Endothelial cell of umbilical vein (primary cell): ENCODE measurements around the gene GTSF1L. TPM values are rescaled to one million over a fixed set of nuclear protein-coding genes. Genes with fewer than 3 reads are reported as not detected.

Experiments used
- BruUV-seq: library from RNA; stranded (reverse); fragments of 400-500 nt; replicated peaks from 2 replicates; lab custom pipeline; 2021; lab: Mats Ljungman, UMichigan
- CTCF ChIA-PET: fragments of 300-600, 350-600 bp; sonication (Branson Sonifier 250); formaldehyde crosslinking; loops from one replicate; lab custom pipeline; 2021; ENCODE audit warnings: antibody characterized with exemption, inconsistent platforms; lab: Charles Lee
- POLR2A ChIA-PET: fragments of 300-600, 350-600 bp; sonication (Branson Sonifier 250); formaldehyde crosslinking; loops from one replicate; lab custom pipeline; 2021; ENCODE audit warnings: antibody characterized with exemption, inconsistent platforms; lab: Charles Lee
- DNase-seq: peaks from one replicate; pipeline ENCODE4 v3.0.0-alpha.2; 2011; ENCODE audit warnings: low read depth, low spot score
- FAIRE-seq: peaks from 2 replicates; lab custom pipeline; 2011; peaks lifted over from hg19 to GRCh38; lab: Jason Lieb, UNC
- H2AFZ ChIP-seq: 2 replicates; pipeline ENCODE4 v1.6.0; 2012; ENCODE audit warnings: low read depth, low read length, control low read depth, inconsistent platforms
- H3K27ac ChIP-seq: 2 replicates; pipeline ENCODE4 v1.5.1; 2011; ENCODE audit warnings: low read depth, mild to moderate bottlenecking, control low read depth, low read length, moderate library complexity; ENCODE audit not compliant: insufficient read depth
- H3K27me3 ChIP-seq, 2 experiments: 2 replicates each; pipeline versions ENCODE4 v1.6.0 to v1.6.1; 2011; ENCODE audit warnings: low read length in 2 of 2, mixed read lengths in 1 of 2; ENCODE audit not compliant: control insufficient read depth in 2 of 2, insufficient read depth in 2 of 2
- H3K36me3 ChIP-seq, 2 experiments: 2 replicates in 1 of 2; 3 replicates in 1 of 2; pipeline ENCODE4 v1.5.1; 2011; ENCODE audit warnings: low read length in 2 of 2, mild to moderate bottlenecking in 1 of 2, moderate library complexity in 1 of 2; ENCODE audit not compliant: control insufficient read depth in 2 of 2, insufficient read depth in 2 of 2; ENCODE audit errors: extremely low read depth in 1 of 2
- H3K4me1 ChIP-seq: 3 replicates; pipeline ENCODE4 v1.5.1; 2011; ENCODE audit warnings: mild to moderate bottlenecking, low read length; ENCODE audit not compliant: control insufficient read depth, insufficient read depth; ENCODE audit errors: extremely low read depth
- H3K4me2 ChIP-seq: 2 replicates; pipeline ENCODE4 v1.6.1; 2011; ENCODE audit warnings: low read length, control low read depth, mixed read lengths; ENCODE audit not compliant: insufficient read depth
- H3K4me3 ChIP-seq, 3 experiments: fragments of 200-600 bp in 1 of 3; sonication (generic), shearing (Covaris generic) in 1 of 3; replicated peaks in 1 of 3; 2 replicates each; pipeline ENCODE4 v1.5.1; 2011 to 2016; ENCODE audit warnings: control low read depth in 3 of 3, low read length in 3 of 3, mild to moderate bottlenecking in 2 of 3, inconsistent platforms in 1 of 3, low read depth in 1 of 3, moderate library complexity in 1 of 3; ENCODE audit not compliant: insufficient read depth in 1 of 3
- H3K79me2 ChIP-seq: 2 replicates; pipeline ENCODE4 v1.6.0; 2012; ENCODE audit warnings: low read length, inconsistent platforms; ENCODE audit not compliant: control insufficient read depth, insufficient read depth
- H3K9ac ChIP-seq: replicated peaks from 2 replicates; pipeline ENCODE3; 2011; ENCODE audit warnings: low read length, control low read depth; ENCODE audit not compliant: insufficient read depth; ENCODE audit errors: extremely low read depth
- H3K9me1 ChIP-seq: replicated peaks from 3 replicates; pipeline ENCODE4 v1.6.0; 2011; ENCODE audit warnings: mild to moderate bottlenecking, low read length; ENCODE audit not compliant: control insufficient read depth, insufficient read depth; ENCODE audit errors: extremely low read depth
- H3K9me3 ChIP-seq: replicated peaks from 2 replicates; pipeline ENCODE4 v1.5.1; 2012; ENCODE audit warnings: low read length, inconsistent platforms; ENCODE audit not compliant: control insufficient read depth, insufficient read depth
- H4K20me1 ChIP-seq: replicated peaks from 2 replicates; pipeline ENCODE3; 2011; ENCODE audit warnings: mild to moderate bottlenecking, low read length; ENCODE audit not compliant: control insufficient read depth, insufficient read depth; ENCODE audit errors: extremely low read depth
- EZH2 ChIP-seq: IDR thresholded peaks from 2 replicates; pipeline ENCODE4 v1.6.1; 2012; ENCODE audit warnings: borderline replicate concordance, low read depth, mild to moderate bottlenecking, moderate library complexity, low read length, inconsistent platforms; ENCODE audit not compliant: severe bottlenecking
- FOS ChIP-seq: IDR thresholded peaks from 2 replicates; pipeline ENCODE4 v1.6.1; 2011; ENCODE audit warnings: mild to moderate bottlenecking, low read length, moderate library complexity, borderline replicate concordance; ENCODE audit not compliant: insufficient read depth
- GATA2 ChIP-seq: IDR thresholded peaks from 2 replicates; pipeline ENCODE4 v1.7.0; 2011; ENCODE audit warnings: low read depth, mild to moderate bottlenecking, moderate library complexity, mixed read lengths, low read length; ENCODE audit not compliant: insufficient read length, insufficient read depth
- JUN ChIP-seq: IDR thresholded peaks from 2 replicates; pipeline ENCODE4 v1.6.1; 2011; ENCODE audit warnings: borderline replicate concordance, low read depth; ENCODE audit not compliant: insufficient read length, insufficient read depth
- MYC ChIP-seq: IDR thresholded peaks from one replicate; pipeline ENCODE4 v1.6.1; 2011; ENCODE audit warnings: mild to moderate bottlenecking, low read depth, low read length
- POLR2A ChIP-seq: IDR thresholded peaks from 2 replicates; pipeline ENCODE4 v1.6.1; 2012; ENCODE audit warnings: low read depth, mild to moderate bottlenecking, control low read depth, low read length
- POLR2AphosphoS5 ChIP-seq: IDR thresholded peaks from 2 replicates; pipeline ENCODE4 v1.6.1; 2012; ENCODE audit warnings: low read depth, mild to moderate bottlenecking, control low read depth, low read length, moderate library complexity; ENCODE audit not compliant: insufficient read depth
- dilution Hi-C: fragments of 300-500 bp; cut with MboI; formaldehyde crosslinking; loops from one replicate; pipeline ENCODE4 v1.15.0; 2019; ENCODE audit warnings: low sequenced_read_pairs; ENCODE audit not compliant: extremely low pct_ligation_motif_present
- intact Hi-C: fragments of 100-400 bp; cut with micrococcal nuclease; formaldehyde crosslinking; loops from one replicate; pipeline ENCODE4 v1.10.0; 2022
- polyA plus RNA-seq, 4 experiments: library from polyadenylated mRNA; depleted of rRNA in 3 of 4; stranded (reverse) in 3 of 4; unstranded in 1 of 4; fragments of >200 nt; gene quantifications; 2 replicates each; pipeline versions ENCODE4 v1.2.1 to v1.2.3, GENCODE V29; 2011 to 2012; ENCODE audit warnings: missing spikeins in 1 of 4
- total RNA-seq: library from RNA; stranded (reverse); gene quantifications from 2 replicates; pipeline ENCODE4 v1.2.3, GENCODE V29; 2021
- TF ChIP-seq, protein P1 (sequence below): IDR thresholded peaks from 2 replicates; pipeline ENCODE4 v1.6.1; 2011; ENCODE audit not compliant: insufficient read depth, insufficient read length
- TF ChIP-seq, protein P2 (sequence below), 2 donors: IDR thresholded peaks; 1 replicate in 1 of 2; 2 replicates in 1 of 2; pipeline ENCODE4 v1.5.1; 2011; ENCODE audit warnings: low read length in 2 of 2, mild to moderate bottlenecking in 2 of 2, moderate library complexity in 2 of 2, control low read depth in 1 of 2, inconsistent platforms in 1 of 2, low read depth in 1 of 2; ENCODE audit not compliant: insufficient read depth in 1 of 2; ENCODE audit errors: extremely low read depth in 1 of 2

The GTSF1L gene
- total and polyA plus RNA-seq, 2 donors (not counting 3 experiments of a cell fraction or from before 2014, with no cell fraction given), result not detected

DNA sequence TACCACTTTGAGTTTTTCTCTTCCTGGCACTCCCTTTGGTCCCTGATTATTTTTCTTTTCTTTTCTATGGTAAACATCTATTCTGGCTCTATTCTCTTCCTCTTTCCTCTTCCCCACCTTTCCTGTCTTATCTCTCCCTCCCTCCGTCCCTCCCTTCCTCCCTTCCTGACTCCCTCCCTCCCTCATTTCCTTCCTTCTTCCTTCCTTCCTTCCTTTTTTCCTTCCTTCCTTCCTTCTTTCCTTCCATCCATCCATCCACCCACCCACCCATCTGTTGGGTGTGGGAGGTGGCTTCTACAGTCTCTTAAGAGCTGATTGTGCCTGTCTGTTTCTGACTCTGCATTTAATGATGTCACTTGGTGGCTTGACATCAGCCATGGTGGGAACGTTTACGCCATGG lies 43.5 kb upstream of the GTSF1L start:
- Histone ChIP-seq H4K20me1 (no peaks in the 10 kb centered on the region), H3K4me2 (no peak overlapping the region), H3K79me2 (no peaks in the 10 kb centered on the region), H3K27me3 (peaks cover 5 to 16% of the 10 kb centered on the region in 2 experiments), H3K4me1 (no peaks in the 10 kb centered on the region), H3K9ac (no peak overlapping the region), H3K27ac (no peak overlapping the region), H3K36me3 (no peaks in the 10 kb centered on the region), H3K4me3 (no peak overlapping the region), H3K9me3 (no peaks in the 10 kb centered on the region), H2AFZ (no peak overlapping the region), H3K9me1 (no peaks in the 10 kb centered on the region)
- no peak for TF ChIP-seq POLR2AphosphoS5
- TF ChIP-seq GATA2, result no peak
- TF ChIP-seq EZH2, result no peak
- no peak for TF ChIP-seq FOS
- TF ChIP-seq, protein P1, sequence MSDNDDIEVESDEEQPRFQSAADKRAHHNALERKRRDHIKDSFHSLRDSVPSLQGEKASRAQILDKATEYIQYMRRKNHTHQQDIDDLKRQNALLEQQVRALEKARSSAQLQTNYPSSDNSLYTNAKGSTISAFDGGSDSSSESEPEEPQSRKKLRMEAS, result no peak
- TF ChIP-seq, protein P2, sequence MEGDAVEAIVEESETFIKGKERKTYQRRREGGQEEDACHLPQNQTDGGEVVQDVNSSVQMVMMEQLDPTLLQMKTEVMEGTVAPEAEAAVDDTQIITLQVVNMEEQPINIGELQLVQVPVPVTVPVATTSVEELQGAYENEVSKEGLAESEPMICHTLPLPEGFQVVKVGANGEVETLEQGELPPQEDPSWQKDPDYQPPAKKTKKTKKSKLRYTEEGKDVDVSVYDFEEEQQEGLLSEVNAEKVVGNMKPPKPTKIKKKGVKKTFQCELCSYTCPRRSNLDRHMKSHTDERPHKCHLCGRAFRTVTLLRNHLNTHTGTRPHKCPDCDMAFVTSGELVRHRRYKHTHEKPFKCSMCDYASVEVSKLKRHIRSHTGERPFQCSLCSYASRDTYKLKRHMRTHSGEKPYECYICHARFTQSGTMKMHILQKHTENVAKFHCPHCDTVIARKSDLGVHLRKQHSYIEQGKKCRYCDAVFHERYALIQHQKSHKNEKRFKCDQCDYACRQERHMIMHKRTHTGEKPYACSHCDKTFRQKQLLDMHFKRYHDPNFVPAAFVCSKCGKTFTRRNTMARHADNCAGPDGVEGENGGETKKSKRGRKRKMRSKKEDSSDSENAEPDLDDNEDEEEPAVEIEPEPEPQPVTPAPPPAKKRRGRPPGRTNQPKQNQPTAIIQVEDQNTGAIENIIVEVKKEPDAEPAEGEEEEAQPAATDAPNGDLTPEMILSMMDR (IDR thresholded peaks at IDR 0.05; ENCODE audit: extremely low read depth in 1 of 2, insufficient read depth in 1 of 2, low read depth in 1 of 2, low read length in 2 of 2), result no peak
- no peak for TF ChIP-seq POLR2A
- TF ChIP-seq MYC, result no peak
- no peak for TF ChIP-seq JUN
- CTCF ChIA-PET, result no interaction called here
- no peak for FAIRE-seq
- intact Hi-C loops (no loop called here), dilution Hi-C loops (loop anchor here (25.0 kb wide), 1 partner anchor 142 kb away; the partner anchor contains the start of gene TOX2)
- no peak for DNase-seq
- BruUV-seq, result no TSS peak
- POLR2A ChIA-PET, result no interaction called here
